SK-N-SH treated with all-trans-retinoic acid at 6 μM for 48 hours (cell line): ENCODE results near the gene IDH1.

Experiments
- ATAC-seq: fragments of 200-7000 bp; cut with Tn5 transposase; 3 replicates; pipeline ENCODE4 v1.9.1; 2020; ENCODE audit warnings: mild to moderate bottlenecking, moderate library complexity
- ARNTL ChIP-seq: fragments of 450-650 bp; formaldehyde crosslinking; IDR thresholded peaks from 2 replicates; pipeline ENCODE4 v1.5.0; 2020; ENCODE audit warnings: low read depth, mild to moderate bottlenecking, moderate library complexity, borderline replicate concordance
- CSDC2 ChIP-seq: fragments of 250-450 bp; sonication (Bioruptor Pico); IDR thresholded peaks from 2 replicates; pipeline ENCODE4 v1.5.0; 2020; ENCODE audit warnings: mild to moderate bottlenecking, moderate library complexity
- ESRRG ChIP-seq: fragments of 250-450 bp; sonication (Bioruptor Pico); IDR thresholded peaks from 2 replicates; pipeline ENCODE4 v1.6.1; 2021; ENCODE audit warnings: mild to moderate bottlenecking
- GLIS3 ChIP-seq: fragments of 250-450 bp; sonication (Bioruptor Pico); IDR thresholded peaks from 2 replicates; pipeline ENCODE4 v1.5.0; 2020; ENCODE audit warnings: mild to moderate bottlenecking, moderate library complexity
- ISL1 ChIP-seq: fragments of 250-450 bp; sonication (Bioruptor Pico); IDR thresholded peaks from 2 replicates; pipeline ENCODE4 v2.1.2; 2022; ENCODE audit warnings: mild to moderate bottlenecking, moderate library complexity
- OSR1 ChIP-seq: fragments of 250-450 bp; sonication (Bioruptor Pico); IDR thresholded peaks from 2 replicates; pipeline ENCODE4 v1.8.0; 2022; ENCODE audit warnings: moderate library complexity, mild to moderate bottlenecking, inconsistent platforms
- PPARA ChIP-seq: fragments of 250-450 bp; sonication (Bioruptor Pico); IDR thresholded peaks from 2 replicates; pipeline ENCODE4 v1.5.0; 2020; ENCODE audit warnings: mild to moderate bottlenecking, borderline replicate concordance
- RARB ChIP-seq: fragments of 250-450 bp; sonication (Bioruptor Pico); IDR thresholded peaks from 2 replicates; pipeline ENCODE4 v1.8.0; 2021; ENCODE audit warnings: mild to moderate bottlenecking, moderate library complexity
- SNAI2 ChIP-seq: fragments of 250-450 bp; sonication (Bioruptor Pico); IDR thresholded peaks from 2 replicates; pipeline ENCODE4 v1.5.0; 2020; ENCODE audit warnings: mild to moderate bottlenecking, moderate library complexity
- TCF4 ChIP-seq: fragments of 250-450 bp; sonication (Bioruptor Pico); IDR thresholded peaks from 2 replicates; pipeline ENCODE4 v1.8.0; 2021; ENCODE audit warnings: mild to moderate bottlenecking, moderate library complexity, borderline replicate concordance
- TOX ChIP-seq: fragments of 250-450 bp; sonication (Bioruptor Pico); IDR thresholded peaks from 2 replicates; pipeline ENCODE4 v1.8.0; 2021; ENCODE audit warnings: mild to moderate bottlenecking, moderate library complexity, borderline replicate concordance
- ZC3H10 ChIP-seq: fragments of 250-450 bp; sonication (Bioruptor Pico); IDR thresholded peaks from 2 replicates; pipeline ENCODE4 v1.5.1; 2021; ENCODE audit warnings: mild to moderate bottlenecking, moderate library complexity
- ZFP3 ChIP-seq: fragments of 250-450 bp; sonication (Bioruptor Pico); IDR thresholded peaks from 2 replicates; pipeline ENCODE4 v1.5.0; 2020; ENCODE audit warnings: mild to moderate bottlenecking, moderate library complexity
- ZFP30 ChIP-seq: fragments of 450-650 bp; formaldehyde crosslinking; IDR thresholded peaks from 2 replicates; pipeline ENCODE4 v1.5.0; 2022; ENCODE audit warnings: mild to moderate bottlenecking, moderate library complexity
- ZNF565 ChIP-seq: fragments of 450-650 bp; formaldehyde crosslinking; conservative IDR thresholded peaks from 2 replicates; pipeline ENCODE4 v1.5.0; 2020; ENCODE audit warnings: low read depth, mild to moderate bottlenecking, moderate library complexity
- ZNF70 ChIP-seq: fragments of 450-650 bp; formaldehyde crosslinking; IDR thresholded peaks from 2 replicates; pipeline ENCODE4 v1.5.0; 2020; ENCODE audit warnings: mild to moderate bottlenecking, moderate library complexity
- TF ChIP-seq, protein P1 (sequence below): fragments of 250-450 bp; sonication (Bioruptor Pico); IDR thresholded peaks from 2 replicates; pipeline ENCODE4 v1.8.0; 2021; ENCODE audit warnings: low read depth, mild to moderate bottlenecking, moderate library complexity, borderline replicate concordance
- TF ChIP-seq, protein P2 (sequence below): fragments of 250-450 bp; sonication (Bioruptor Pico); IDR thresholded peaks from 2 replicates; pipeline ENCODE4 v1.5.1; 2020; ENCODE audit warnings: low read depth, mild to moderate bottlenecking, moderate library complexity
- TF ChIP-seq, protein P3 (sequence below): fragments of 250-450 bp; sonication (Bioruptor Pico); IDR thresholded peaks from 2 replicates; pipeline ENCODE4 v1.8.0; 2020; ENCODE audit warnings: mild to moderate bottlenecking, moderate library complexity, borderline replicate concordance
- TF ChIP-seq, protein P4 (sequence below): fragments of 250-450 bp; sonication (Bioruptor Pico); IDR thresholded peaks from 2 replicates; pipeline ENCODE4 v1.5.0; 2020; ENCODE audit warnings: mild to moderate bottlenecking, moderate library complexity
- TF ChIP-seq, protein P5 (sequence below): fragments of 250-450 bp; sonication (Bioruptor Pico); IDR thresholded peaks from 2 replicates; pipeline ENCODE4 v1.5.1; 2021; ENCODE audit warnings: mild to moderate bottlenecking, moderate library complexity

IDH1 gene

GRCh38 chr2:208285853-208286252 lies 31.0 kb upstream of the IDH1 start:
- ATAC-seq, result no peak

GRCh38 chr2:208280933-208281332 lies 26.1 kb upstream of the IDH1 start:
- TF ChIP-seq SNAI2, result no peak
- TF ChIP-seq ZC3H10 (CRISPR knock-in tag), result no peak
- TF ChIP-seq GLIS3 (CRISPR knock-in tag), result no peak
- no peak for TF ChIP-seq CSDC2 (CRISPR knock-in tag)
- no peak for TF ChIP-seq TCF4 (CRISPR knock-in tag)

More at GRCh38 chr2:208285853-208286252, 31.0 kb upstream of the IDH1 start:
- TF ChIP-seq ZC3H10 (CRISPR knock-in tag), result no peak
- TF ChIP-seq PPARA, result no peak
- TF ChIP-seq, protein P1, sequence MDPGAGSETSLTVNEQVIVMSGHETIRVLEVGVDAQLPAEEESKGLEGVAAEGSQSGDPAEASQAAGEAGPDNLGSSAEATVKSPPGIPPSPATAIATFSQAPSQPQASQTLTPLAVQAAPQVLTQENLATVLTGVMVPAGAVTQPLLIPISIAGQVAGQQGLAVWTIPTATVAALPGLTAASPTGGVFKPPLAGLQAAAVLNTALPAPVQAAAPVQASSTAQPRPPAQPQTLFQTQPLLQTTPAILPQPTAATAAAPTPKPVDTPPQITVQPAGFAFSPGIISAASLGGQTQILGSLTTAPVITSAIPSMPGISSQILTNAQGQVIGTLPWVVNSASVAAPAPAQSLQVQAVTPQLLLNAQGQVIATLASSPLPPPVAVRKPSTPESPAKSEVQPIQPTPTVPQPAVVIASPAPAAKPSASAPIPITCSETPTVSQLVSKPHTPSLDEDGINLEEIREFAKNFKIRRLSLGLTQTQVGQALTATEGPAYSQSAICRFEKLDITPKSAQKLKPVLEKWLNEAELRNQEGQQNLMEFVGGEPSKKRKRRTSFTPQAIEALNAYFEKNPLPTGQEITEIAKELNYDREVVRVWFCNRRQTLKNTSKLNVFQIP (CRISPR knock-in tag), result no peak
- TF ChIP-seq, protein P2, sequence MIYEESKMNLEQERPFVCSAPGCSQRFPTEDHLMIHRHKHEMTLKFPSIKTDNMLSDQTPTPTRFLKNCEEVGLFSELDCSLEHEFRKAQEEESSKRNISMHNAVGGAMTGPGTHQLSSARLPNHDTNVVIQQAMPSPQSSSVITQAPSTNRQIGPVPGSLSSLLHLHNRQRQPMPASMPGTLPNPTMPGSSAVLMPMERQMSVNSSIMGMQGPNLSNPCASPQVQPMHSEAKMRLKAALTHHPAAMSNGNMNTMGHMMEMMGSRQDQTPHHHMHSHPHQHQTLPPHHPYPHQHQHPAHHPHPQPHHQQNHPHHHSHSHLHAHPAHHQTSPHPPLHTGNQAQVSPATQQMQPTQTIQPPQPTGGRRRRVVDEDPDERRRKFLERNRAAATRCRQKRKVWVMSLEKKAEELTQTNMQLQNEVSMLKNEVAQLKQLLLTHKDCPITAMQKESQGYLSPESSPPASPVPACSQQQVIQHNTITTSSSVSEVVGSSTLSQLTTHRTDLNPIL (CRISPR knock-in tag), result no peak
- TF ChIP-seq CSDC2 (CRISPR knock-in tag), result no peak
- TF ChIP-seq ZFP3 (CRISPR knock-in tag), result no peak
- no peak for TF ChIP-seq SNAI2
- no peak for TF ChIP-seq OSR1 (CRISPR knock-in tag)
- no peak for TF ChIP-seq RARB
- no peak for TF ChIP-seq TOX
- TF ChIP-seq, protein P3, sequence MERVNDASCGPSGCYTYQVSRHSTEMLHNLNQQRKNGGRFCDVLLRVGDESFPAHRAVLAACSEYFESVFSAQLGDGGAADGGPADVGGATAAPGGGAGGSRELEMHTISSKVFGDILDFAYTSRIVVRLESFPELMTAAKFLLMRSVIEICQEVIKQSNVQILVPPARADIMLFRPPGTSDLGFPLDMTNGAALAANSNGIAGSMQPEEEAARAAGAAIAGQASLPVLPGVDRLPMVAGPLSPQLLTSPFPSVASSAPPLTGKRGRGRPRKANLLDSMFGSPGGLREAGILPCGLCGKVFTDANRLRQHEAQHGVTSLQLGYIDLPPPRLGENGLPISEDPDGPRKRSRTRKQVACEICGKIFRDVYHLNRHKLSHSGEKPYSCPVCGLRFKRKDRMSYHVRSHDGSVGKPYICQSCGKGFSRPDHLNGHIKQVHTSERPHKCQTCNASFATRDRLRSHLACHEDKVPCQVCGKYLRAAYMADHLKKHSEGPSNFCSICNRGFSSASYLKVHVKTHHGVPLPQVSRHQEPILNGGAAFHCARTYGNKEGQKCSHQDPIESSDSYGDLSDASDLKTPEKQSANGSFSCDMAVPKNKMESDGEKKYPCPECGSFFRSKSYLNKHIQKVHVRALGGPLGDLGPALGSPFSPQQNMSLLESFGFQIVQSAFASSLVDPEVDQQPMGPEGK (CRISPR knock-in tag), result no peak
- TF ChIP-seq, protein P4, sequence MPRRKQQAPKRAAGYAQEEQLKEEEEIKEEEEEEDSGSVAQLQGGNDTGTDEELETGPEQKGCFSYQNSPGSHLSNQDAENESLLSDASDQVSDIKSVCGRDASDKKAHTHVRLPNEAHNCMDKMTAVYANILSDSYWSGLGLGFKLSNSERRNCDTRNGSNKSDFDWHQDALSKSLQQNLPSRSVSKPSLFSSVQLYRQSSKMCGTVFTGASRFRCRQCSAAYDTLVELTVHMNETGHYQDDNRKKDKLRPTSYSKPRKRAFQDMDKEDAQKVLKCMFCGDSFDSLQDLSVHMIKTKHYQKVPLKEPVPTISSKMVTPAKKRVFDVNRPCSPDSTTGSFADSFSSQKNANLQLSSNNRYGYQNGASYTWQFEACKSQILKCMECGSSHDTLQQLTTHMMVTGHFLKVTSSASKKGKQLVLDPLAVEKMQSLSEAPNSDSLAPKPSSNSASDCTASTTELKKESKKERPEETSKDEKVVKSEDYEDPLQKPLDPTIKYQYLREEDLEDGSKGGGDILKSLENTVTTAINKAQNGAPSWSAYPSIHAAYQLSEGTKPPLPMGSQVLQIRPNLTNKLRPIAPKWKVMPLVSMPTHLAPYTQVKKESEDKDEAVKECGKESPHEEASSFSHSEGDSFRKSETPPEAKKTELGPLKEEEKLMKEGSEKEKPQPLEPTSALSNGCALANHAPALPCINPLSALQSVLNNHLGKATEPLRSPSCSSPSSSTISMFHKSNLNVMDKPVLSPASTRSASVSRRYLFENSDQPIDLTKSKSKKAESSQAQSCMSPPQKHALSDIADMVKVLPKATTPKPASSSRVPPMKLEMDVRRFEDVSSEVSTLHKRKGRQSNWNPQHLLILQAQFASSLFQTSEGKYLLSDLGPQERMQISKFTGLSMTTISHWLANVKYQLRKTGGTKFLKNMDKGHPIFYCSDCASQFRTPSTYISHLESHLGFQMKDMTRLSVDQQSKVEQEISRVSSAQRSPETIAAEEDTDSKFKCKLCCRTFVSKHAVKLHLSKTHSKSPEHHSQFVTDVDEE, result no peak
- no peak for TF ChIP-seq ZNF70 (CRISPR knock-in tag)
- no peak for TF ChIP-seq ARNTL (CRISPR knock-in tag)
- TF ChIP-seq, protein P5, sequence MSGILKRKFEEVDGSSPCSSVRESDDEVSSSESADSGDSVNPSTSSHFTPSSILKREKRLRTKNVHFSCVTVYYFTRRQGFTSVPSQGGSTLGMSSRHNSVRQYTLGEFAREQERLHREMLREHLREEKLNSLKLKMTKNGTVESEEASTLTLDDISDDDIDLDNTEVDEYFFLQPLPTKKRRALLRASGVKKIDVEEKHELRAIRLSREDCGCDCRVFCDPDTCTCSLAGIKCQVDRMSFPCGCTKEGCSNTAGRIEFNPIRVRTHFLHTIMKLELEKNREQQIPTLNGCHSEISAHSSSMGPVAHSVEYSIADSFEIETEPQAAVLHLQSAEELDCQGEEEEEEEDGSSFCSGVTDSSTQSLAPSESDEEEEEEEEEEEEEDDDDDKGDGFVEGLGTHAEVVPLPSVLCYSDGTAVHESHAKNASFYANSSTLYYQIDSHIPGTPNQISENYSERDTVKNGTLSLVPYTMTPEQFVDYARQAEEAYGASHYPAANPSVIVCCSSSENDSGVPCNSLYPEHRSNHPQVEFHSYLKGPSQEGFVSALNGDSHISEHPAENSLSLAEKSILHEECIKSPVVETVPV (CRISPR knock-in tag), result no peak

GRCh38 chr2:208280234-208280633 lies 25.4 kb upstream of the IDH1 start:
- ATAC-seq, result no peak
- TF ChIP-seq ZFP3 (CRISPR knock-in tag) (no peak), PPARA (no peak), GLIS3 (CRISPR knock-in tag) (no peak), TOX (no peak), ZFP30 (CRISPR knock-in tag) (no peak), ISL1 (CRISPR knock-in tag) (no peak), ESRRG (CRISPR knock-in tag) (no peak), ZC3H10 (CRISPR knock-in tag) (no peak), ZNF565 (CRISPR knock-in tag) (no peak)
- TF ChIP-seq, protein P4, result no peak
- TF ChIP-seq, protein P5 (CRISPR knock-in tag), result no peak
- TF ChIP-seq, protein P2 (CRISPR knock-in tag), result no peak

More at GRCh38 chr2:208280933-208281332, 26.1 kb upstream of the IDH1 start:
- ATAC-seq, result no peak
